HG03558 (cell line): ENCODE data around the gene ORC6.

ENCODE experiments used
- ATAC-seq: cut with Tn5 transposase; IDR thresholded peaks from one replicate; pipeline ENCODE4 v1.9.1; 2021; ENCODE audit warnings: moderate number of reproducible peaks; ENCODE audit not compliant: unreplicated experiment; ENCODE audit errors: extremely low read depth

The ORC6 gene

DNA sequence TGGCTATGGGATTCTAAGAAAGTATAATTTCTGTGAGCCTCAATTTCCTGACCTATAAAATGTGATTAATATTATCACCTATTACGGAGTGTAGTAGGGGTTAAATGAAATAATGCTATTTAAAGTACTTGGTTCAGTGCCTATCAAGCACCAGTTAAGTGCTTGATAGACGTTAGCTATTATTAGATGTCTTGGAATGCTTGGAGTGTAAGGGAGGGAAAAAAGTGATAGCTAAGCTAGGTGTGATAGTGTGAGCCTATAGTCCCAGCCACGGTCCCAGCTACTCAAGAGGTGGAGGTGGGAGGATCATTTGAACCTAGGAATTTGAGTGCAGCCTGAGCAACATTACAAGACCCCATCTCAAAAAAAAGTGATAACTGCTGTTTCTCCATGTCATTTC, 7.5 kb downstream of the ORC6 start:
- ATAC-seq: no peak

DNA sequence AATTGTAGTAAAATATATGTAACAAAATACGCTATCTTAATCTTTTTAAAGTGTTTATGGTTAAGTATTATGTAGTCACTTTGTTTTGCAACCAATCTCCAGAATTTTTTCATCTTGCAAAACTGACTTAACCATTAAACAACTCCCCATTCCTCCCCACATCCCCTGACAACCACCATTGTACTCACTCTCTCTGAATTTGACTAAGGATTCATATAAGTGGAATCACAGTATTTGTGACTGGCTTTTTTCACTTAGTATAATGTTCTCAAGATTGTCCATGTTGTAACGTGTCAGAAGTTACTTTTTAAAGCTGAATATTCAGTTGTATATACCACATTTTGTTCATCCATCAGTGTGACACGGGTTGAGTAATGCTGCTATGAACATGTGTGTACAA, 10.6 kb downstream of the ORC6 start:
- no peak for ATAC-seq

DNA sequence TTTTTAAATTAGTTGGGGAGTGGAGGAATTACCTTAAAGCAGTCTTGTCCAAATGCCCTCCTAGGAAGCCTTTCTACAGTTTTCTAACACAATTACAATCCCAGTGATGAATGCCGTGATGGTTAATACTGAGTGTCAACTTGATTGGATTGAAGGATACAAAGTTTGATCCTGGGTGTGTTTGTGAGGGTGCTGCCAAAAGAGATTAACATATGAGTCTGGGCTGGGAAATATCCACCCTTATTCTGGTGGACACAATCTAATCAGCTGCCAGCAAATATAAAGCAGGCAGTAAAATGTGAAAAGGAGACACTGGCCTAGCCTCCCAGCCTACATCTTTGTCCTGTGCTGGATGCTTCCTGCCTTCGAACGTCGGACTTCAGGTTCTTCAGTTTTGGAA, 12.2 kb downstream of the ORC6 start:
- no peak for ATAC-seq

DNA sequence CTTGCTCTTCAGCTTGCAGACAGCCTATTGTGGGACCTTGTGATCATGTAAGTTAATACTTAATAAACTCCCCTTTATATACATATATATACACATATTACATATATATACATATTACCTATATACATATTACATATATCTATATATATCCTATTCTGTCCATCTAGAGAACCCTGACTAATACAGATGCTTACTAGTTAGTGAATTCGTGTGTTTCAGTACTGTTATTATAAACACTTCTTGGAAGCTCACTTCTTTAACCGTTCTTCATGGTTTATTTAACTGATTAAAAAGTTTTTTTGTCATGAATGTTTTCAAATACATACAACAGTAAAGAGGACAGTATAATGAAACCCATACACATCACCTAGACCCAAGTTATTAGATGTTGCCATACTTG, 12.6 kb downstream of the ORC6 start:
- ATAC-seq: no peak

DNA sequence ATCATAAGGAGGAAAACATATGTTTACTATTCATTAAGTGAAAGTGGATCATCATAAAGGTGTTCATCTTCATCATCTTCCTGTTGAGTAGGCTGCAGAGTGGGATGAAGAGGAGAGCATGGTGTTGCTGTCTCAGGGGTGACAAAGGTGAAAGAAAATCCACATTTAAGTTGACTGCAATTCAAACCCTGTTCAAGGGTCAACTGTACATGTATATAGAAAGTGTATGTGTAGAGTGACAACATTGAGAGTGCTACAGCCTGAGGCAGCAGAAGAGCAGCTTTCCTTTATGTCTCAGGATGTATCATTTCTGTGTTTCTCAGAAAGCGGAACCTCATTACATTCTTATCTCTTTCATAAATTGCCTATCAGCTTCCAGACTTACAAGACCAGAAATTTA, 17.2 kb downstream of the ORC6 start:
- no peak for ATAC-seq

DNA sequence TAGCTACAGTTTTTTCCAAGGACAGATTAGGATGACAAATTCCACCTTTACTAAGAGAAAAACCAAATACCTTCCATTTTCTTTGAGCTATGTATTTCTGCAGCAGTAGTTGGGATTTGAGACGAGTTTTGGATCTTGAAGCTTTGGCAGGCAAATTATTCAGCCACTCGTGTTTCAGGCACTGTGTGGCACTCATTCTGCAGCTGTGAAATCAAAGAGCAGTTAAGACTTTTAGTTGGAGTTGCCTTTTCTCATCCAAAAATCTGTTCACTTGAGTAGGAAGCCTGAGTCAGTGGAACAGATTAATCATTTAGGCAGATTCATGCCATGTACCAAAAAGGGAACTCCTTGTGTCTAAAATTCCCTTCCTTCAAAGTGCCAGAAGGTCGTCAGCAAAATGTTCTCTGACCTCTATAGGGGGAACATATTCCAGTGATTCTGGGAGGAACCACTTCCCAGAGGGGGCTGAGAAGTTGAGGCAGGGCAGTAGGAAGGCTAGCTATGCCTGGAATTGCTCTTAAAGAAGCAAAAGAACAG, 20.1 kb downstream of the ORC6 start:
- no peak for ATAC-seq

DNA sequence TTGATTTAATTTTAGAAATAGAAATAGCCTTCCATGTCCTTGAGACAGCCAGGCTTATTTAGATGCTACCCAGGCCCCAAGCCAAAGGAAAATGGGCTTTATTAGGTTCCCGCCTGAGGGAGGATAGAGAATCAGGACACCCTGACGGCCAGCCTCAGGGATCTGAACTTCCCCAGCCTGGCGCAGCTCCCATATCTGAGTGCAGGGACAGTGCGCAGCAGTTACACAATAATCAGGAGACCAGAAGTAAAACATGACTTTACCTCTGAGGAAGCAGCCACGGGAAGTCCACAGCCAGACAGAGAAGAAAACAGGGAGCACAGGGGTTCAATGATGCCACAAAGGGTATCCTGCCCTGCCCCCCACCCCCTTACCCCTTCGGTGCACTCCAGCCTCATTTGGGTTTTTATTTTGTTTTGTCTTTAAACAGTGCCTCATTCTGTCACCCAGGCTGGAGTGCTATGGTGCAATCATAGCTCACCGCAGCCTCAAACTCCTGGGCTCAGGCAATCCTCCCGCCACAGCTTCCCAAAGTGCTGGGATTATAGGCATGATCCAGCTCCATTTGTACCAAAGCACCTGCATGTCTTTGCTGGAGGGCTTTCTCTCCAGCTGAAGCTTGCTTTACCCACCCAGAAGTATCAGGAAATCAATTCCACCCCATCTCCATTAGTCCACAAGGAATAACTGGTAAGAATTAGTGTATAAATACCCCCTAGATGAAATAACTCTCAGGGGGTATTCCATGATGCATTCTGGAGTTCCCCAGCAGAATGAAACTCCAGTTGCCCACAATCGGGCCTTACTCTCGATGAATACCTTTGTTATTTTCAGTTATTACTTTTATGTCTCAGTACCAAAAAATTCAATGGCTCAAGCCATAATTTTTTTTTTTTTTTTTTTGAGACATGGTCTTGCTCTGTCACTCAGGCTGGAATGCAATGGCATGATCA, 21.9 kb downstream of the ORC6 start:
- ATAC-seq: no peak

DNA sequence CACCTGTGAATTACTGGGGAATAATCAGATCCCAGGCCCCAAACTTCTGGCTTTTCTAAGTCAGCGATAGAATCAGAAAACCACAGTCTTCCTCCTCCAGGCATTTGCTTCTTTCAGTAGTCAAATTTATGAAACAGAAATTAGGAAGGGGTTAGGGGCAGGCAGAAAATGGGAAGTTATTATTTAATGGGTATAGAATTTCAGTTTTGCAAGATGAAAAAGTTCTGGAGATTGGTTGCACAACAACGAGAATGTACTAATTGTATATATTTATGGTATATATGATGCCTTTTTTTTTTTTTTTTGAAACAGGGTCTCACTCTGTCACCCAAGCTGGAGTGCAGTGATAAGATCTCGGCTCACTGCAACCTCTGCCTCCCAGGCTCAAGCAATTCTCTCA, 23.5 kb downstream of the ORC6 start:
- ATAC-seq: no peak

DNA sequence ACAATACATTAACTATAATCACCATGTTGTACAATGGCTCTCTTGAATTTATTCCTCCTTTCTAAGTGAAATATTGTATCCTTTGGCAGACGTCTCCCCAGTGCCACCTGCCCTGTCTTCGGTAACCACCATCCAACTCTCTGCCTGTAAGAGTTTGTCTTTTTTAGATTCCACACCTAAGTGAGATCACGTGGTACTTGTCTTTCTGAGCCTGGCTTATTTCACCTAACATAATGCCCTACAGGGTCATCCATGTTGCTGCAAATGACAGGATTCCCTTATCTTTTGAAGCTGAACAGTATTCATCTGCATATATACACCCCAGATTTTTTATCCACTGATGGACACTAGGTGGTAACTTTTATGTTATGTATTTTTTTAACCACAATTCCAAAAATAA, 24.2 kb downstream of the ORC6 start:
- ATAC-seq: no peak

DNA sequence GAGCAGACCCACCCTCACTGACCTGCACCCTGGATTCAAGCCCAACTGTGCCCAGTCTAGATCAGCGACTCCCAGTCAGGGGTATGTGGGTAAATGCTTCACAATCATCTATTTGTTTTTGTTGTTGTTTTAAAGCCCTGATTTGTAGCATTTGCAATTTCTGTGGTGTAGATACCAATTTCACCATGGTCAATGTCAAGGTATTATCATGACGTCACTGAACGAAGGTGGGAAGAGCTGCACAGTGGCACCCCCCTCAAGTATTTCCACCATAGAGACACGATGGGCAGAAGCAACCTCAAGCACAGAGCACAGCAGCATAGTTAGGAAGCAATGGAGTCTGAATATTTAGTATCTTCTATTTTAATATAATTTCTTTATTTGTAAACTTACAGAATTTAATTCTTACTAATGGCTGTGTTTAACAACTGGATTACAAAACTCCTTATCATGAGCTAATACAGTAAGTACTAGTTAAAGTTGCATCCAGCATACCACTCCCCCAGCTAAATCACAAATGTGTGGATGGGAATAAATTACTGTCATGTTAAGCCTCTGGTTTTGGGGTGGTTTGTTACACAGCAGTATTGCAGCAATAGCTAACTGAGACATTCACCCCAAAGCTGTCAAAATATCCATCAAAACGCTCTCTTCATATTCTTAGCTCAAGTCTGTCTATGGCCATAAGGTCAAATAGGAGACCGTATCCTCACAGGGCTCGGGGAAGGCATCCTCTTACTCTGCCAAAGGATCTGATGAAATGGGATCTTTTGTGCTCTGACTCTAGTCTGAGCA, 25.5 kb downstream of the ORC6 start:
- no peak for ATAC-seq

DNA sequence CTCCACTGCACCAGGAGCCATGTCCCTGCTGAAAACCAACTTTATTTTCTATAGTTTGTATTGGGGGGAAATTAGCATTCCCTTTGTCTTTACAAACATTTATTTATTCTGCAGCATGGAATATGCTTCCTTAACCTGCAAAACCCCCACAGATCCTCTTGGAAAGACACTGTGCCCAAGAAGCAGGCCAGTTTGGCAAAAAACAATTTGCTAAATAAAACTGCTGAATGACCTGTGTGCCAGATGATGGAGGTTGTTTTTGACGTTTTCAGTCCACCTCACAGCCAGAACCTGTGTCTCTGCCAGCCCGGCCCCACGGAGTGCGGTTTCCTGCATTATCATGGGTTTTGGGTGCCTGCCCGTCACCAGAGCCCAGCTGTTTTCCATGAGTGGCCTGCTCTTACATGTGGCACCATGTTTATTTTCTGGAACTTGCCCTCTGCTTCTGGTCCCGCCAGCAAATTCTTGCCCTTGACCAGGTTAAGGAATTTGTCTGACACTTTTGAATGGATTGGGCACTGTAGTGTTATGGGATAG, 26.4 kb downstream of the ORC6 start:
- no peak for ATAC-seq

DNA sequence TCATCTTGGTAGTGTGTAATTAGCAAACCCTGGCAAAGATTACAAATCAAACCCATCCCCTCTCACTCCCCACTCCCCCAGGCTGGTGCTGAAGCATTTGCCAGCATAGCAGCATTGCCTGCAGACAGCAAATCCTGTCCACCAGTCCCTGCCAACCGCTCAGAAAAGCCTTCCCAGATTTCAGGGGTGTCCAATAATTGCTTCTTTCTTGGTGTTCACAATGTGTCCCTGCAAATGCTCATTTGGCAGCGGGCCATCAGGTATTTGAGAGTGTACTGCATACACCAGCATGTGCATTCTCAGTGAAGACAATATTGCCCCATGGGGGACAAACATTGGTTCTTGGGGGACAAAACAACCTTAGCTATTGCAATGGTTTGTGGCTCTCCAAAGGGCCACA, 28.2 kb downstream of the ORC6 start:
- no peak for ATAC-seq

DNA sequence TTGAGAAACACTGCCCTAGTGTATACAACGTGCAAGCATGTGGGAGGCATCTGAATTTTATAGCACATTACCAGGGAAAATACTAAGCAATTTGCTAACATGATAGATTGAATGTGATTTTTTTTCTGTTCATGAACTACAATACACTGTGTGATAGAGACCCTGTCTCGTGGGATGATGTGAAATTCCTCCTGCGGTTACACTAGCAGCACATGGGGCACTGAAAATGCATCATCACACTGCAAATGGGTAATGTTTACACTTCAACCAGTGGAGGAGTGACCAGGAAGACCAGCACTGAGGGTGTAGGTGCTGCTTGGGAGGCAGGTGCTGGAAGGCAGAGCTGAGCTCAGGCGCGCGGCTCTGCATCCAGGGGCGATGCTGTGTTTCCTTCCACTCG, 28.8 kb downstream of the ORC6 start:
- ATAC-seq: no peak

DNA sequence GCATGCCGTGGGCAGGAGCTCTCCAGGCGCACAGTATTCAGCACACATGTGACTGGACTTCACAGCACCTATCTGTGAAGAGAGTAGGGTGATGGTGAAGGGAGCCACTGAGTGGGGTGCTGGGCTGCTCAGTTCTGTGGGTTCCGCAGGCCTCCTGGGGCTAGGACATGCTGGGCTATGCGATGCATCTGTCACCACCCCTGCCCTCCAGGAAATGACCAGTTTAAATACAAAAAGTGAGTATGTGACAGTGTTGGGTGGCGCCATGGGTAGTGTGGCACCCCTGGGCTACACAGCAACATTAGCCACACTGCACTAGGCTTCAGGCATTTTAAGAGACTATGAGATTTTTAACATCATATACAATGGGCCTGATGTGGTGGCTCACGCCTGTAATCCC, 30.1 kb downstream of the ORC6 start:
- ATAC-seq: no peak

DNA sequence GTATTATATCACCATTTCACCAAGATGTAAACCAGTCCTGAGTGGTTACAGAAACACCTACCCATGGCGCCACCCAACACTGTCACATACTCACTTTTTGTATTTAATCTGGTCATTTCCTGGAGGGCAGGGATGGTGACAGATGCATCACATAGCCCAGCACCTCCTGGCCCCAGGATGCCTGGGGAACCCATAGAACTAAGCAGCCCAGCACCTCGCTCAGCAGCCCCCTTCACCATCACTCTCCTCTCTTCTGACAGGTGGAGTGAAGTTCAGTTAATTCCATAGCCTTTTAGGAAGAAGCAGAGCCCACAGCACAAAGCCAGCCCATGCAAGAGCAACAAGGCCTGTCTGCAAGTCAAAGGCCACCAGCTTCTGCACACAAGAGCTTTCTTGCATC, 31.2 kb downstream of the ORC6 start:
- ATAC-seq: no peak

DNA sequence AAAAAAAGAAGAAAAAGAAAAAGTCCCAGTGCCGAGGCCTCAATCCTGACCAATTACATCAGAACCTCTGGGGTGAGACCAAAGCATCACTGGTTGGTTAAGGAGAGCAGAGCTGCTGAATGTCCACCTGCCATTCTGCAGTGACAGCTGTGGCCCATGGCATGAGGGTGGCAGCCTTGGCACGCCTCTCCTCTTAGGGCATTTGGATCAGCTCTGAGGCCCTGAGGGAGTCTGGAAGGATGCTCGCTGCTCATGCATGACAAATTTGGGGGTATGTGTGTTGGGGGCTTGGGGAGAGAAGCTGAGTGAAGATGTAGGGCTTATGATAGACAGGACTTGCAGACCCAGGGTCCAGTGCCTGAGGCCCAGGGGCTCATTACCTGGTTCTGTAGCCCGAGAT, 32.4 kb downstream of the ORC6 start:
- no peak for ATAC-seq

DNA sequence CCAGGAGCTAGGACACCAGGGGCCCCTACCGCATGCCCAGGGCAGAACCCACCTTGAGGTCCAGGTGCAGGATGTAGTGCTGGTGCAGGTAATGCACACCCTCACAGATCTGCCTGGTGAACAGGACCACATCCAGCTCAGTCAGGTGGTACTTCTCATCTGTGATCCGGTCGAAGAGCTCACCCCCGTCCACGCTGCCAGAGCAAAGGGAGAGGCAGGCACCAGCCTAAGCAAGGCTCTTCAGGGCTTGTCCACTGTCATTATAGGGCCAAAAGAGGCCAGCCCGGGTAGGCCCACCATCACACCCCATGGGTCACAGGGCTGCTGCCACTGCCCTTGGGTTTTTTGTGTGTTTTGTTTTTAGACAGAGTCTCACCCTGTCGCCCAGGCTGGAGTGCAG, 37.7 kb downstream of the ORC6 start:
- no peak for ATAC-seq

DNA sequence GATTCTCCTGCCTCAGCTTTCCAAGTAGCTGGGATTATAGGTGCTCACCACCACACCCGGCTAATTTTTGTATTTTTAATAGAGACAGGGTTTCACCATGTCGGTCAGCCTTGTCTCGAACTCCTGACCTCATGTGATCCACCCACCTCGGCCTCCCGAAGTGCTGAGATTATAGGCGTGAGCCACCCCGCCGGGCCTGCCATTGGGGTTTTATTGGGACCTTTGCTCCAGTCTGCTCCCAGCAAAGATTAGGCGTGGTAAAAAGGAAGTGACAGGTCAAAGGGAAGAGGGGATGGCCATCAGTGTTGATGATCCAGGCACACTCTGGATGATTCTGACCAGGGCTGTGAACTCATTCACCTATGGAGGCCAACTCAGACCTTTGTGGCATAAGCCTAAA, 38.2 kb downstream of the ORC6 start:
- no peak for ATAC-seq

DNA sequence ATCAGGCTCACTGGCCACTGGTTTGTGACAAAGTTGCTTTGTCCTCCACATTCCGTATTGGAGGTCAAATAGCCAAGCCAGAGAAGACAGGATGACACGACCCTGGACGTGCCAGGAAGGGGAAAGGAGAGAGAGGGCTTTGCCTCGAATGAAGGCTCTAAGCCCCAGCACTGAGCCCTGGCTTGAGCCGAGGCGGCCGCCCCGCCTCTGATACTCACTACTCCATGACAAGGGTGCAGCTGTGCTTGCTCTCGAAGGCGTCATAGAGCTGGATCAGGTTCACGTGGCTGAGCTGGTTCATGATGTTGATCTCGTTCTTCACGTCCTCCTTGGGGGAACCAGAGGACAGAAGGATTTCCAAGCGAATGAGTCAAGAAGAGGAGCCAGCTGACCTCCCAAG, 39.3 kb downstream of the ORC6 start:
- ATAC-seq: no peak

DNA sequence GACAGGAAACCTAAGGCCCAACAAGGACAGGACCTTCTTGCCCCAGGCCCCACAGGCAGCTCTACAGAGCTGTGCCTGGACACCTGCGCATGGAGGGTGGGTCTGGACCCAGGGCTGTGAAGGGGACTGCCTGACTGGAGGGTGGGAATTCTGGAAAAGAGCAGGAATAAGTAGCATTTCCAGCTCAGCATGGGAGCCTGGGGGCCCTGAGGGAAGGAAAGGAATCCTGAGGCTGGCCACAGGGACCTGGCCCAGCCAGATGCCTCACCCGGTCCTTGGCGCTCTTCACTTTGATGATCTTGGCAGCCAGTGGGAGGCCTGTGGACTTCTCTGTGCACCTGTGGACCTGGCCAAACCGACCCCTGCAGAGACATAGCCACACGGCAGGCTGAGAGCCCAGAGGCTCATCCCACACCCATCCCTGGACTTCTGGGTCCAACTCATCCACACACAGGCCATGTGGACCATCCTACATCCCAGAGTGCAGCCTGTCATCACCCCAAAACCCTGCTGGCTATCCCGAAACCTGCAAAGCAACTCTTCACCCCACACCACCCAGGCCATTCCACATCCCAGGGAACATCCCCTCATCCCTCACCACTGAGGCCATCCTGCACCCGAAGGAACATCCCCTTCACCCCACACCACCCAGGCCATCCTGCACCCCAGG, 40.0 kb downstream of the ORC6 start:
- ATAC-seq: no peak

DNA sequence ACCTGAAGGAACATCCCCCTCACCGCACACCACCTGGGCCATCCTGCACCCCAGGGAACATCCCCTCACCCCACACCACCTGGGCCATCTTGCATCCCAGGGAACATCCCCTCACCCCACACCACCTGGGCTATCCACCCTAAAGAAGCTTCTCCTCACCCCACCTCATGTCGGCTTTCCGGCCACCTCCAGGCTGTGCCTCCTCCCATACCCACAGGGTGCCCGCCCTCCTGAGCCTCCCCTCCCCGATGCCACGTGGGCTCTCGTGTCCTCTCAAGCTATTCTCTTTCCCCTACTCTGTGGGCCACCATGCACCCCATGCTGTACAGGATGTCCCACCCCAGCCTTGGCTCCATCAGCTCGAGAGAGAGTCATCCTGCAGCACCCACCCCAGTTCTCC, 40.7 kb downstream of the ORC6 start:
- no peak for ATAC-seq
